HepG2 (cell line): ENCODE measurements around the gene SDC1. TPM values are rescaled to one million over a fixed set of nuclear protein-coding genes. Genes with fewer than 3 reads are reported as not detected.

ENCODE experiments used
- ATAC-seq: fragments of 200-7000 bp; cut with Tn5 transposase; 3 replicates; pipeline ENCODE4 v1.9.1; 2020; ENCODE audit warnings: mild to moderate bottlenecking, moderate library complexity
- BruUV-seq: library from RNA; stranded (reverse); fragments of 400-500 nt; replicated peaks from 2 replicates; lab custom pipeline; 2021; lab: Mats Ljungman, UMichigan
- CTCF ChIA-PET: fragments of 300-600 bp; formaldehyde crosslinking; extraction: SDS; loops from one replicate; lab custom pipeline; 2021; ENCODE audit warnings: low total read pairs, inconsistent platforms, low intra/inter-chr PET ratio; lab: Yijun Ruan, JAX
- POLR2A ChIA-PET: fragments of 350-600 bp; sonication (Branson Sonifier 250); formaldehyde crosslinking; loops from one replicate; lab custom pipeline; 2020; ENCODE audit warnings: antibody characterized with exemption, inconsistent platforms; lab: Yijun Ruan, JAX
- DNase-seq: peaks from one replicate; pipeline ENCODE4 v3.0.0-alpha.2; 2015; ENCODE audit warnings: low spot score
- FAIRE-seq: peaks from 3 replicates; lab custom pipeline; 2011; peaks lifted over from hg19 to GRCh38; lab: Jason Lieb, UNC
- H2AFZ ChIP-seq: one replicate; pipeline ENCODE4 v1.6.1; 2011; ENCODE audit warnings: low read length, inconsistent platforms
- H3K27ac ChIP-seq: fragments of 300-600 bp; 3 replicates; pipeline ENCODE4 v1.8.0; 2011; ENCODE audit warnings: mixed run types, mild to moderate bottlenecking, mixed read lengths, low read length, inconsistent platforms; ENCODE audit not compliant: insufficient read depth; ENCODE audit errors: extremely low read length
- H3K27me3 ChIP-seq, 2 experiments: fragments of 200-600 bp in 1 of 2; 2 replicates in 1 of 2; 3 replicates in 1 of 2; pipeline versions ENCODE4 v1.6.0 to v1.8.0; 2011; ENCODE audit warnings: low read length in 2 of 2, mild to moderate bottlenecking in 2 of 2, moderate library complexity in 2 of 2, inconsistent platforms in 1 of 2; ENCODE audit not compliant: insufficient read depth in 2 of 2, control insufficient read depth in 1 of 2
- H3K36me3 ChIP-seq, 2 experiments: fragments of 200-600 bp in 1 of 2; replicated peaks in 1 of 2; 2 replicates in 1 of 2; 3 replicates in 1 of 2; pipeline versions ENCODE4 v1.5.1 to v1.8.0; 2011; ENCODE audit warnings: low read length in 2 of 2, inconsistent platforms in 1 of 2; ENCODE audit not compliant: insufficient read depth in 2 of 2, control insufficient read depth in 1 of 2
- H3K4me1 ChIP-seq: 2 replicates; pipeline ENCODE4 v1.5.1; 2012; ENCODE audit warnings: low read length, inconsistent platforms; ENCODE audit not compliant: insufficient read depth
- H3K4me2 ChIP-seq: 2 replicates; pipeline ENCODE4 v1.6.0; 2011; ENCODE audit warnings: low read depth, low read length, inconsistent platforms
- H3K4me3 ChIP-seq, 3 experiments: fragments of 200-600 bp in 1 of 3; sonication (generic), shearing (Covaris generic) in 1 of 3; replicated peaks in 1 of 3; 2 replicates each; pipeline ENCODE4 v1.5.1; 2011 to 2016; ENCODE audit warnings: low read length in 3 of 3, inconsistent platforms in 2 of 3, low read depth in 2 of 3, mild to moderate bottlenecking in 2 of 3, control low read depth in 1 of 3, mixed read lengths in 1 of 3; ENCODE audit not compliant: insufficient read depth in 1 of 3
- H3K79me2 ChIP-seq: one replicate; pipeline ENCODE4 v1.6.1; 2011; ENCODE audit warnings: low read length, inconsistent platforms; ENCODE audit not compliant: insufficient read depth
- H3K9ac ChIP-seq: 2 replicates; pipeline ENCODE4 v1.6.0; 2011; ENCODE audit warnings: mild to moderate bottlenecking, low read depth, low read length, inconsistent platforms; ENCODE audit not compliant: insufficient read depth
- H3K9me3 ChIP-seq: 2 replicates; pipeline ENCODE4 v1.5.1; 2012; ENCODE audit warnings: mild to moderate bottlenecking, low read length
- H4K20me1 ChIP-seq: 2 replicates; pipeline ENCODE4 v1.6.0; 2011; ENCODE audit warnings: inconsistent platforms, mild to moderate bottlenecking, low read length, moderate library complexity; ENCODE audit not compliant: insufficient read depth
- CEBPG ChIP-seq: IDR thresholded peaks from 2 replicates; pipeline ENCODE4 v1.6.1; 2016
- GPBP1L1 ChIP-seq: sonication (generic); formaldehyde crosslinking; IDR thresholded peaks from 2 replicates; pipeline ENCODE4 v1.5.0; 2020; ENCODE audit warnings: mild to moderate bottlenecking, missing genetic modification reagents
- HDAC2 ChIP-seq: sonication (generic); formaldehyde crosslinking; IDR thresholded peaks from 2 replicates; pipeline ENCODE4 v1.4.0; 2020; ENCODE audit warnings: missing genetic modification reagents
- HNF4A ChIP-seq: sonication (generic); formaldehyde crosslinking; IDR thresholded peaks from 2 replicates; pipeline ENCODE4 v1.4.0; 2020; ENCODE audit warnings: missing genetic modification reagents
- IRF2 ChIP-seq: IDR thresholded peaks from 2 replicates; pipeline ENCODE4 v1.6.1; 2018; ENCODE audit warnings: missing genetic modification reagents, missing compliant biosample characterization
- JUNB ChIP-seq: sonication (generic); formaldehyde crosslinking; IDR thresholded peaks from 2 replicates; pipeline ENCODE4 v1.8.0; 2022; ENCODE audit warnings: missing genetic modification reagents, mild to moderate bottlenecking, borderline replicate concordance
- RFX1 ChIP-seq: fragments of 450-650 bp; IDR thresholded peaks from 2 replicates; pipeline ENCODE4 v1.6.1; 2017
- SYNCRIP ChIP-seq: fragments of 200-400 bp; formaldehyde crosslinking; IDR thresholded peaks from 2 replicates; pipeline ENCODE4 v1.6.1; 2018; ENCODE audit warnings: mild to moderate bottlenecking, low read depth, low read length; ENCODE audit not compliant: insufficient read depth
- TBX3 ChIP-seq: fragments of 450-650 bp; IDR thresholded peaks from 2 replicates; pipeline ENCODE4 v1.6.1; 2017; ENCODE audit warnings: antibody characterized with exemption, mild to moderate bottlenecking, inconsistent platforms, borderline replicate concordance
- ZNF10 ChIP-seq: sonication (generic); formaldehyde crosslinking; IDR thresholded peaks from 2 replicates; pipeline ENCODE4 v1.4.0; 2020; ENCODE audit warnings: mild to moderate bottlenecking, low read depth, missing genetic modification reagents, borderline replicate concordance
- ZNF496 ChIP-seq: sonication (generic); formaldehyde crosslinking; IDR thresholded peaks from 2 replicates; pipeline ENCODE4 v1.8.1; 2023; ENCODE audit warnings: mild to moderate bottlenecking, moderate library complexity, missing genetic modification reagents; ENCODE audit not compliant: insufficient replicate concordance
- ZNF570 ChIP-seq: sonication (generic); formaldehyde crosslinking; IDR thresholded peaks from 2 replicates; pipeline ENCODE4 v1.4.0; 2020; ENCODE audit warnings: mild to moderate bottlenecking, missing genetic modification reagents, borderline replicate concordance
- ZNF597 ChIP-seq: sonication (generic); formaldehyde crosslinking; IDR thresholded peaks from 2 replicates; pipeline ENCODE4 v1.5.0; 2020; ENCODE audit warnings: missing genetic modification reagents
- ZNF775 ChIP-seq: sonication (generic); formaldehyde crosslinking; IDR thresholded peaks from 2 replicates; pipeline ENCODE4 v1.4.0; 2020; ENCODE audit warnings: missing genetic modification reagents, mild to moderate bottlenecking, moderate library complexity, borderline replicate concordance
- ZNF883 ChIP-seq: sonication (generic); formaldehyde crosslinking; IDR thresholded peaks from 2 replicates; pipeline ENCODE4 v1.5.1; 2020; ENCODE audit warnings: mild to moderate bottlenecking, missing genetic modification reagents; ENCODE audit errors: not compliant biosample characterization
- ZSCAN20 ChIP-seq: sonication (generic); formaldehyde crosslinking; IDR thresholded peaks from 2 replicates; pipeline ENCODE4 v1.4.0; 2020; ENCODE audit warnings: missing genetic modification reagents, mild to moderate bottlenecking, borderline replicate concordance
- ZSCAN22 ChIP-seq: sonication (generic); formaldehyde crosslinking; IDR thresholded peaks from 2 replicates; pipeline ENCODE4 v1.4.0; 2020; ENCODE audit warnings: mild to moderate bottlenecking, missing genetic modification reagents
- WGBS: methylation state at CpG from one replicate; pipeline ENCODE4 v1.1.6; 2017; ENCODE audit warnings: low lambda C conversion rate; 5-methylcytosine and 5-hydroxymethylcytosine counted together
- in situ Hi-C: cut with HindIII; loops from 2 replicates; pipeline ENCODE4 v1.10.0; 2017; ENCODE audit warnings: low pct_unique_long_range_greater_than_20kb; ENCODE audit not compliant: extremely low pct_ligation_motif_present
- intact Hi-C: fragments of 100-400 bp; cut with micrococcal nuclease; formaldehyde crosslinking; loops from one replicate; pipeline ENCODE4 v1.10.0; 2022; ENCODE audit not compliant: unreplicated experiment
- polyA plus RNA-seq, 8 experiments: library from polyadenylated mRNA; depleted of rRNA in 3 of 8; stranded (reverse) in 7 of 8; unstranded in 1 of 8; fragments of >200 nt; fragmentation: Illumina TruSeq in 4 of 8; extraction: Trizol in 4 of 8; gene quantifications; 2 replicates each; pipeline versions ENCODE4 v1.2.1 to v1.2.3, GENCODE V29; 2011 to 2016; ENCODE audit warnings: low read depth in 4 of 8, missing spikeins in 1 of 8, mixed read lengths in 1 of 8; ENCODE audit not compliant: insufficient read depth in 1 of 8
- total RNA-seq, 5 experiments: library from RNA; depleted of rRNA; stranded (reverse); fragments of >200 nt; fragmentation: Illumina TruSeq; extraction: Trizol; gene quantifications; 2 replicates each; pipeline ENCODE4 v1.2.3, GENCODE V29; 2016; ENCODE audit warnings: low read depth in 1 of 5

SDC1 gene
- total and polyA plus RNA-seq, 2 of the 13 experiments (the other 11 are each of a cell fraction or from before 2014, with no cell fraction given): 108 to 119 TPM

- Histone ChIP-seq H3K9me3 (no peaks in the 10 kb centered on the region), H3K4me3 (no peak overlapping the region), H3K4me1 (peaks cover 48% of the 10 kb centered on the region), H3K27me3 (no peaks in the 10 kb centered on the region), H3K36me3 (peaks cover 22 to 34% of the 10 kb centered on the region in 2 experiments), H3K27ac (no peak overlapping the region), H4K20me1 (no peaks in the 10 kb centered on the region), H2AFZ (no peak overlapping the region), H3K9ac (no peak overlapping the region), H3K79me2 (peaks cover 15% of the 10 kb centered on the region), H3K4me2 (no peak overlapping the region)
- 97% methylated on average over 10 of the region's 10 CpGs for WGBS
- intact Hi-C loops: no loop called here
- CTCF ChIA-PET: no interaction called here
- POLR2A ChIA-PET: interaction anchor here (1.0 kb wide), 1 partner anchor 22 kb away, joined by 3 read pairs; the partner anchor contains the start of gene SDC1
- no peak for ATAC-seq
- BruUV-seq: no TSS peak
- TF ChIP-seq JUNB (CRISPR knock-in tag) (no peak), ZNF597 (CRISPR knock-in tag) (no peak), GPBP1L1 (CRISPR knock-in tag) (no peak), CEBPG (CRISPR knock-in tag) (no peak), TBX3 (no peak), ZSCAN22 (CRISPR knock-in tag) (no peak), ZNF570 (no peak), RFX1 (no peak), ZNF496 (CRISPR knock-in tag) (no peak), ZSCAN20 (no peak), ZNF775 (CRISPR knock-in tag) (no peak), SYNCRIP (no peak), ZNF883 (CRISPR knock-in tag) (no peak), IRF2 (CRISPR knock-in tag) (no peak), HDAC2 (no peak), HNF4A (CRISPR knock-in tag) (no peak), ZNF10 (CRISPR knock-in tag) (no peak)
- in situ Hi-C loops: no loop called here
- no peak for FAIRE-seq
- DNase-seq: no peak
Measured at GRCh38 chr2:20203072-20203471, 21.9 kb downstream of the SDC1 start.
